SK-N-MC (cell line): ENCODE data around the gene DIAPH3.
A peak's percentile ranks its signal among the peaks of the same experiment; 100 is the strongest.

Source experiments
- DNase-seq: peaks from one replicate; pipeline ENCODE4 v3.0.0-alpha.2; 2011; ENCODE audit warnings: low read depth, low spot score
- H3K27ac ChIP-seq: fragments of 200-600 bp; sonication (generic); 2 replicates; pipeline ENCODE4 v1.5.1; 2016; ENCODE audit warnings: mixed run types
- H3K36me3 ChIP-seq: fragments of 200-600 bp; sonication (generic); 2 replicates; pipeline ENCODE4 v1.6.1; 2017; ENCODE audit warnings: antibody characterized with exemption, low read length, mixed read lengths; ENCODE audit not compliant: insufficient read depth
- H3K4me3 ChIP-seq: fragments of 200-600 bp; sonication (generic); 2 replicates; pipeline ENCODE4 v1.5.1; 2016
- H3K9ac ChIP-seq: fragments of 200-600 bp; sonication (generic); 2 replicates; pipeline ENCODE4 v1.8.0; 2017; ENCODE audit warnings: mixed run types, mixed read lengths; ENCODE audit not compliant: insufficient read length
- H3K9me3 ChIP-seq: fragments of 200-600 bp; sonication (generic); 2 replicates; pipeline ENCODE4 v1.6.1; 2017; ENCODE audit warnings: low read depth, mild to moderate bottlenecking, antibody characterized with exemption, low read length, moderate library complexity, mixed read lengths
- EZH2 ChIP-seq: fragments of 200-600 bp; sonication (generic); IDR thresholded peaks from one replicate; pipeline ENCODE4 v1.6.1; 2017; ENCODE audit warnings: antibody characterized with exemption
- FOXP2 ChIP-seq: optimal IDR thresholded peaks from 2 replicates; pipeline ENCODE3; 2011; ENCODE audit warnings: mild to moderate bottlenecking, moderate library complexity; ENCODE audit not compliant: insufficient read depth; ENCODE audit errors: extremely low read length, control extremely low read depth
- POLR2AphosphoS5 ChIP-seq: IDR thresholded peaks from 2 replicates; pipeline ENCODE4 v1.6.1; 2012; ENCODE audit warnings: mild to moderate bottlenecking, low read depth, low read length, borderline replicate concordance

DIAPH3 gene

DNA sequence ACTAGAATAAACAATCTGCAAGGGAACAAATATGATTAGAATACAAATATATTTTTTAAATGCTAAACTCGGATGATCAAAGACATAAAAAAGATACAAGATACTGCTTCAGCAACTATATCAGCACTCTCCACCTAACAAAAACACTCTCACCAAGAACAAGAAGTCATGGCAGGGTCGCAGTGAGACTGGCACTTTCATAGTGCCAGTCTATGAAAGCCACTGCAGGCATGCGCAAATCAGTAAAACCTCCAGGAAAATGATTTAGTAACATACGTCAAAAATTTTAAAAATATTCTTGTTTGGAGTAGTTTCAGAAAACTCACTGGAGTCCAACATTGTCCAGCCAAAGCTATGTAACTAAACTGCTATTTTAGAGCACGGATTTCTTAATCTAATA, 295.9 kb downstream of the DIAPH3 start:
- Histone ChIP-seq H3K27ac (no peak overlapping the region), H3K9me3 (no peaks in the 10 kb centered on the region), H3K9ac (no peak overlapping the region), H3K36me3 (no peaks in the 10 kb centered on the region), H3K4me3 (no peak overlapping the region)
- TF ChIP-seq POLR2AphosphoS5 (no peak), FOXP2 (no peak), EZH2 (no peak)
- no peak for DNase-seq

GRCh38 chr13:59865398-59865797, 298.3 kb downstream of the DIAPH3 start:
- H3K4me3 ChIP-seq: no peak overlapping the region
- H3K9me3 ChIP-seq: no peaks in the 10 kb centered on the region
- no peak for DNase-seq
- no peaks in the 10 kb centered on the region for H3K36me3 ChIP-seq
- no peak for TF ChIP-seq EZH2
- TF ChIP-seq POLR2AphosphoS5: no peak
- TF ChIP-seq FOXP2: no peak
- H3K27ac ChIP-seq: no peak overlapping the region; the same call in 1 of the 2 replicates
- H3K9ac ChIP-seq: no peak overlapping the region

DNA sequence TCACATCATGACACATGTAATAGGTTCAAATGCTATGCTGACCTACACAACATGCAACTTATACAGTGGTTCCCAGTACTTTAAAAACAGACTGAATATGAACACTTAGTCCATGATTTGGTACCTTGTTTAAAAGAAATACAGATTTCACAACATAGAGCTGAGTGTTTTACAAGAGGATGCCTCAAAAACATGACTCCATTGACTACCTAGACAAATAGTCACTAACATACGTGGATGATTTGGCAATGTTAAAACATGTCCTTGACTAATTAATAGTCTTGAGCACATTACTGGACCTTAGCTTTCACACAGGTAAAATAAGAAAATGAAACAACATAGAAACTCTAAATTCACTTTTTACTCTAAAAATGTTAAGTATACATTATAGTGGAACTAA, 300.1 kb downstream of the DIAPH3 start:
- no peaks in the 10 kb centered on the region for H3K36me3 ChIP-seq
- H3K9ac ChIP-seq: no peak overlapping the region
- no peak for DNase-seq
- H3K27ac ChIP-seq: no peak overlapping the region
- no peaks in the 10 kb centered on the region for H3K9me3 ChIP-seq
- TF ChIP-seq POLR2AphosphoS5 (no peak), EZH2 (no peak), FOXP2 (no peak)
- no peak overlapping the region for H3K4me3 ChIP-seq

- no peak overlapping the region for H3K4me3 ChIP-seq
- TF ChIP-seq POLR2AphosphoS5: no peak
- no peak for TF ChIP-seq EZH2
- no peak for TF ChIP-seq FOXP2
- no peak overlapping the region for H3K9ac ChIP-seq
- no peaks in the 10 kb centered on the region for H3K9me3 ChIP-seq
- no peaks in the 10 kb centered on the region for H3K36me3 ChIP-seq
- DNase-seq: peak; percentile 64
- no peak overlapping the region for H3K27ac ChIP-seq
Observed at GRCh38 chr13:59861676-59862075, 302.1 kb downstream of the DIAPH3 start.

DNA sequence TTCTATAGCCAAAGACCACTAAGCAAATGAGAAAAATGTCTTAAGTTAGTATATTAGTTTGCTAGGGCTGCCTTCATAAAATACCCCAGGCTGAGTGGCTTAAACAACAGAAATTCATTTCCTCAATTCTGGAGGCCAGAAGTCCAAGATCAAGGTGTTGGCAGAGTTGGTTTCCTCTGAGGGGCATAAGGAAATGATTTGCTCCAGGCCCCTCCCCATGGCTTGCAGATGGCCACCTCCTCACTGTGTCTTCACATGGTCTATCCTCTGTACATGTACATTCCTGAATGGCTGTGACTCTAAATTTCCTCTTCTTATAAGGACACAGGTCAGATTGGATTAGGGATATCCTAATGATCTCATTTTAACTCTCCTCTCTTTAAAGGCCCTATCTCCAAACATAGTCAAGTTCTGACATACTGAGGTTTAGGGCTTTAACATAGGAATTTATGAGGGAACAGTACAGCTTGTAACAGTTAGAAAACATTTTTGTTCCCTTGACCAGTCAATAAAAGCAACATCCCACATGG, 307.4 kb downstream of the DIAPH3 start:
- Histone ChIP-seq H3K9me3 (no peaks in the 10 kb centered on the region), H3K9ac (no peak overlapping the region), H3K27ac (no peak overlapping the region), H3K4me3 (no peak overlapping the region), H3K36me3 (no peaks in the 10 kb centered on the region; the same call in none of the 2 replicates)
- TF ChIP-seq POLR2AphosphoS5: no peak
- TF ChIP-seq FOXP2: no peak
- no peak for TF ChIP-seq EZH2
- no peak for DNase-seq

DNA sequence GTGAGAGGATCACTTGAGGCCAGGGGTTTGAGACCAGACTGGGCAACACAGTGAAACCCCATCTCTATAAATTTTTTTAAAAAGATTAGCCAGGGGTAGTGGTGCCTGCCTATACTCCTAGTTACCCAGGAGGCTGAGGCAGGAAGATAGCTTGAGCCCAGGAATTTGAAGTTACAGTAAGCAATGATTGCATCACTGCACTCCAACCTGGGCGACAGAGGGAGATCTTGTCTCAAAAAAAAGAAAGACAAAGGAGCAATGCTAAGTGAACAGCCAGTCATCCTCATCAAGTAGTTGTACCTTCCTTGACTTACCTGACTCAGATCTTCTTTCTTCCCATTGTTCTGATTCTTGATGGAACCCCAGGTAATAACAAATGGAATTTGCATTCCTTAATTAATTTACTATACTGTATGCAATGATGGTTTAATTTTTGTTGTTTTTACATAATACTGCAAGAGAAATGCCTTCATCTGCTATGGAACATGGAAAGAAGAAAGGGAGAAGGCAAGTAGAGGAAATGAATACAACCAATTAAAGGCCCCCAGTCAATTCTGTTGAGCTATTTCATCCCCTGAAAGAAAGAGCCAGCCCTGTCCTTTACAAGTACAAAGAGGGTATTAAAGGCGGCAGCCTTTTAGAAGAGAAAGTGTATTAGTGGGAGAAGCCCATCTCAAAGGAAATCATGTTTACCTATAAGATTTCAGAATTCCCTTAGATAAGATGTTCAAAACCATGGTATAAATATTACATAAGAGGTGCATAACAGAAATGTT, 316.7 kb downstream of the DIAPH3 start:
- Histone ChIP-seq H3K9ac (no peak overlapping the region), H3K27ac (no peak overlapping the region), H3K4me3 (no peak overlapping the region), H3K36me3 (no peaks in the 10 kb centered on the region), H3K9me3 (no peaks in the 10 kb centered on the region)
- no peak for DNase-seq
- TF ChIP-seq FOXP2 (no peak), POLR2AphosphoS5 (no peak), EZH2 (no peak)

DNA sequence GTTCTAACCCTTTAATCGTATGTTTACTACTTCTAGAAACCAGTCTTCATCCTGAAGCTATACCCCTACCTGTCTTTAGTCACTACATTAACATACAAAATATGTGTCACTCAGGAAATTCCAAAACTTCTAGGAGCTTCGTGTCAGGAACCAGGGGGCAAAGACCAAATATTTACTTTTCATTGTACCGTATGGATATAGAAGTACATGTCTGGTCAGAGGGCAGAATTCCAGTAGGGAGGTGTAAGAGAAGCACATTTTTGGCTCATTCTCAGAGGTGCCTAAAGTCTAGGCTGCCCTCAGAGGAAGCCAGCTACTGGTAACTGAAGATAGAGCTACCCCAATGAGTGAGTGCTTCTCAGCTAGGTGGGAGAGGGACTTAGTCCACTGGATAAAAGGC, 320.7 kb downstream of the DIAPH3 start:
- Histone ChIP-seq H3K4me3 (no peak overlapping the region), H3K9ac (no peak overlapping the region), H3K27ac (no peak overlapping the region), H3K36me3 (no peaks in the 10 kb centered on the region), H3K9me3 (no peaks in the 10 kb centered on the region)
- DNase-seq: no peak
- no peak for TF ChIP-seq POLR2AphosphoS5
- TF ChIP-seq FOXP2: no peak
- no peak for TF ChIP-seq EZH2

- H3K9ac ChIP-seq: no peak overlapping the region
- TF ChIP-seq POLR2AphosphoS5: no peak
- no peak for TF ChIP-seq EZH2
- no peak for TF ChIP-seq FOXP2
- no peak overlapping the region for H3K4me3 ChIP-seq
- H3K27ac ChIP-seq: no peak overlapping the region
- no peaks in the 10 kb centered on the region for H3K36me3 ChIP-seq
- no peak for DNase-seq
- no peaks in the 10 kb centered on the region for H3K9me3 ChIP-seq
Observed at GRCh38 chr13:59842507-59842906, 321.2 kb downstream of the DIAPH3 start.
